Tibial nerve (tissue), 4 donors: Measurements from ENCODE around the gene RGMB. TPM values are rescaled to one million over a fixed set of nuclear protein-coding genes. Genes with fewer than 3 reads are reported as not detected.

Source experiments
- DNase-seq, 2 donors: peaks; one replicate each; pipeline ENCODE4 v3.0.0-alpha.2; 2019; ENCODE audit warnings: low spot score in 2 of 2
- H3K27ac ChIP-seq, 4 donors: fragments of 200-600 bp; sonication (generic) in 3 of 4; one replicate each; pipeline ENCODE4 v1.5.1; 2017 to 2019; ENCODE audit warnings: mild to moderate bottlenecking in 1 of 4
- H3K27me3 ChIP-seq, 2 donors: fragments of 200-600 bp; sonication (generic) in 1 of 2; one replicate each; pipeline versions ENCODE4 v1.5.1 to v1.6.0; 2017 to 2019
- H3K36me3 ChIP-seq, 3 donors: fragments of 200-600 bp; sonication (generic); one replicate each; pipeline ENCODE4 v1.5.1; 2018 to 2019
- H3K4me1 ChIP-seq, 4 donors: fragments of 200-600 bp; sonication (generic) in 3 of 4; one replicate each; pipeline ENCODE4 v1.5.1; 2017 to 2019
- H3K4me3 ChIP-seq, 4 donors: fragments of 200-600 bp; sonication (generic) in 3 of 4; one replicate each; pipeline ENCODE4 v1.5.1; 2017 to 2019; ENCODE audit warnings: mild to moderate bottlenecking in 1 of 4, moderate library complexity in 1 of 4
- H3K9me3 ChIP-seq, 4 donors: fragments of 200-600 bp; sonication (generic) in 3 of 4; one replicate each; pipeline ENCODE4 v1.5.1; 2017 to 2019
- CTCF ChIP-seq, 5 experiments: fragments of 200-600 bp in 3 of 5; fragments of 450-650 bp in 2 of 5; sonication (generic) in 3 of 5; IDR thresholded peaks; one replicate each; pipeline ENCODE4 v1.5.1; 2016 to 2019; ENCODE audit warnings: antibody characterized with exemption in 5 of 5, mild to moderate bottlenecking in 3 of 5, moderate library complexity in 2 of 5
- EP300 ChIP-seq, 2 donors: sonication (generic); formaldehyde crosslinking; IDR thresholded peaks; one replicate each; pipeline ENCODE4 v1.6.1; 2017; ENCODE audit warnings: antibody characterized with exemption in 2 of 2, mild to moderate bottlenecking in 1 of 2
- POLR2A ChIP-seq, 2 donors: fragments of 450-650 bp; IDR thresholded peaks; one replicate each; pipeline ENCODE4 v1.6.1; 2017; ENCODE audit warnings: antibody characterized with exemption in 2 of 2, mild to moderate bottlenecking in 2 of 2, moderate library complexity in 2 of 2
- whole genome bisulfite sequencing, 2 donors: methylation state at CpG; one replicate each; pipeline ENCODE4 v1.1.5; 2018; 5-methylcytosine and 5-hydroxymethylcytosine counted together
- total RNA-seq, 4 donors: library from RNA; depleted of rRNA; stranded (reverse); fragments of >200 nt; gene quantifications; one replicate each; pipeline ENCODE4 v1.1.0, GENCODE V29; 2016

The RGMB gene
- total RNA-seq, 4 donors from 2014 or later = 31.8 to 43.1 (median 36.6) TPM

GRCh38 chr5:98770209-98770910, 3.1 kb upstream of the RGMB start:
- Histone ChIP-seq H3K4me3 (peak overlapping the region; percentile 58 to 89 (median 62)), H3K36me3 (no peaks in the 10 kb centered on the region), H3K4me1 (peaks cover 0 to 37% (median 8%) of the 10 kb centered on the region in 4 donors), H3K9me3 (no peaks in the 10 kb centered on the region), H3K27ac (peak overlapping the region; percentile 85 to 97 (median 92)), H3K27me3 (no peaks in the 10 kb centered on the region)
- 0% methylated on average over 32 to 36 of the region's 39 CpGs for WGBS, 2 donors
- peak; percentile 31 to 68 for DNase-seq
- TF ChIP-seq POLR2A (IDR thresholded peaks at IDR 0.05) (peak in 1 of 2 donors; percentile 4), CTCF (IDR thresholded peaks at IDR 0.05) (peak in 2 of 5 experiments; percentile 9 to 10), EP300 (IDR thresholded peaks at IDR 0.05) (peak in 1 of 2 donors; percentile 69)

- Histone ChIP-seq H3K4me1 (peaks cover 0 to 42% (median 10%) of the 10 kb centered on the region in 4 donors), H3K36me3 (no peaks in the 10 kb centered on the region), H3K27ac (peak overlapping the region; percentile 85 to 97 (median 92)), H3K9me3 (no peaks in the 10 kb centered on the region), H3K27me3 (no peaks in the 10 kb centered on the region), H3K4me3 (peak overlapping the region; percentile 58 to 89 (median 62))
- DNase-seq = no peak
- WGBS, 2 donors = 0 to 1% methylated on average over 6 of the region's 6 CpGs
- TF ChIP-seq EP300 (IDR thresholded peaks at IDR 0.05) = no peak
- TF ChIP-seq CTCF (IDR thresholded peaks at IDR 0.05) = no peak
- TF ChIP-seq POLR2A (IDR thresholded peaks at IDR 0.05) = no peak
These were observed 2.5 kb upstream of the RGMB start for GRCh38 chr5:98770911-98771322.

DNA sequence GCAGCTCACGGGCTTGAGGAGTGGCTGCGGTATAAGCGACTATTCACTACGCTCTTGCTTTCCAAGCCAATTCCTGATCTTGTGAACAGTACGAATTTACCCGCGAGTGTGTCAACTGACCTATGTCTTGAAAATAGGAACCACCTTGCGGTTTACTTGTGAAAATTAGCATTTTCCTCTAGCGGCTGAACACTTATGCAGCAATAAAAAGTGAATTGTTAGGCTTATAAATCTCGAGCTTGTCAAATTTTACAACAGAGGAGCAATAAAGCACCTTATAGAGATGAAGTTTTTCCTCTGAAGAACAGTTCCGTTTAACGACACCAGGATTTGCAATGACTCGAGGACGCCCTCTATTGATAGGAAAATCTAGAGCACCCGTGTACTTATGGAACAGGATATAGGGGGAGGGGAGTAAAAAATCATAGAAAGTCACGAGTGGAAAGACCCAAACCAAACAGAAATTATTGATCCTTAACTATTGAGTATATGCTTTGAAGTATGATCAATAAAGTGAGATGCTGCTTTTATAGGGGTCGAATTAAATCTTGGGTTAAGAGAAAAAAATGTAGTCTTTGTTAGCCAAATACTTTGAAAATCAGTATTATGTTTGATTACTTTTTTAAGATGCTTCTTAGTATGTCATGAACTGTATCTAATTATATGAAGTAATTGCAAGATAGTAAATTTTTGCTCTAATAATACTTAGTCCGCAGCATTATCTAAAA, 1.9 kb upstream of the RGMB start:
- peak; percentile 38 to 94 for DNase-seq
- peak overlapping the region; percentile 58 to 89 (median 62) for H3K4me3 ChIP-seq
- no peaks in the 10 kb centered on the region for H3K36me3 ChIP-seq
- peak; percentile 86 to 95 (median 90) for TF ChIP-seq CTCF (IDR thresholded peaks at IDR 0.05)
- peak in 1 of 2 donors; percentile 42 for TF ChIP-seq POLR2A (IDR thresholded peaks at IDR 0.05)
- peak in 1 of 2 donors; percentile 60 for TF ChIP-seq EP300 (IDR thresholded peaks at IDR 0.05)
- H3K27ac ChIP-seq = peak overlapping the region; percentile 85 to 97 (median 92)
- peaks cover 0 to 49% (median 15%) of the 10 kb centered on the region in 4 donors for H3K4me1 ChIP-seq
- no peaks in the 10 kb centered on the region for H3K9me3 ChIP-seq
- WGBS, 2 donors = 3 to 4% methylated on average over 18 of the region's 18 CpGs
- no peaks in the 10 kb centered on the region for H3K27me3 ChIP-seq

GRCh38 chr5:98772415-98773213, 849 bp upstream of the RGMB start:
- Histone ChIP-seq H3K27me3 (no peaks in the 10 kb centered on the region), H3K4me3 (peak overlapping the region; percentile 20 to 92 (median 86)), H3K4me1 (peaks cover 0 to 59% (median 21%) of the 10 kb centered on the region in 4 donors), H3K27ac (peak overlapping the region; percentile 65 to 97 (median 93)), H3K36me3 (no peaks in the 10 kb centered on the region), H3K9me3 (no peaks in the 10 kb centered on the region)
- 15 to 19% methylated on average over 34 of the region's 34 CpGs for WGBS, 2 donors
- TF ChIP-seq CTCF (IDR thresholded peaks at IDR 0.05) = no peak
- no peak for TF ChIP-seq POLR2A (IDR thresholded peaks at IDR 0.05)
- TF ChIP-seq EP300 (IDR thresholded peaks at IDR 0.05) = no peak
- DNase-seq = peak in 1 of 2 donors; percentile 30
